ENCODE results near the gene EGLN1. TPM values are rescaled to one million over a fixed set of nuclear protein-coding genes. Genes with fewer than 3 reads are reported as not detected.
A peak's percentile ranks its signal among the peaks of the same experiment; 100 is the strongest.

EGLN1 gene
- total RNA-seq, 1 donor from 2014 or later, result 49.1 TPM

DNA sequence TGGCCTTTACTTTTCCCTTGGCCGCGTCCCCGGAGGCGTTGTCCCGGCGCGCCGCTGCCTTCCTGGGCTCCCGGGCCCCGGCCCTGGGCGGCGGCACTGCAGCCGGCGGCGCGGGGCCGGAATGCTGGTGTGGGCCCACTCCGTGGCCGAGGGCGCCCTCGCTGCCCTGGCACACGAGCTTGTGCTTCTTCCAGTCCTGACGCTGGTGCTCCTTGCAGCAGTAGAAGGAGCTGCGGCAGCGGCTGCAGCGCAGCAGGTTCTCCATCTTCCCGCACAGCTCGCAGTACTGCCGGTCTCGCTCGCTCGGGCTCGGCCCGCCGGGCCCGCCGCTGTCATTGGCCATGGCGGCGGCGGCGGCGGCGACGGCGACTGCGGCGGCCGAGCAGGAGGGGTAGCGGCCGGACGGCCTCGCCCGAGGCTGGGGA is 529 bp downstream of the EGLN1 start:
- DNase-seq (ENCODE audit: low spot score), result peak; percentile 29

DNA sequence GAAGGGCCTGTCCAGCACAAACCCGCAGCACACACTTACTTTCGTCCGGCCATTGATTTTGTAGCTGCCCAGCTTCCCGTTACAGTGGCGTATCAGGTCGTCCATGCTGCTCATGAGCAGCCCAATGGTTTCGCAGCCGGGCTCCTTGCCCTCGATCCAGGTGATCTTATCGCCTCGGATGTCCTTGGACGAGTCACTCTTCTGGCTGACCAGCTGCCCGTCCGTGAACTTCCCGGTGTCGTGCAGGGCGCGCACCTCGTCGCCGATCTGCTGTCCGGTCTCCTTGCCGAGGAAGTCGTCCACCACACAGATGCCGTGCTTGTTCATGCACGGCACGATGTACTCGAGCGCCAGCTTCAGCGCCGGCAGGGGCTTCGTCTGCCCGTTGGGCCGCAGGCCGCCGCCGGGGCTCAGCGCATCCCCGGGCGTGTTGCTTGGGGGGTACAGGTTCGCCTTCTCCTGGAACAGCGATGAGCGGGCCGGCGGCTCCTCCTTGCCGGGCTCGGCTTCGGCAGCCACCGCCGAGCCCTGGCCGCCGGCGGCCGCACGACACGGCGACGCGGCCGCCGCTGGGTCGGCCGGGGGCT is 1.0 kb downstream of the EGLN1 start:
- DNase-seq (ENCODE audit: low spot score), result peak; percentile 35

DNA sequence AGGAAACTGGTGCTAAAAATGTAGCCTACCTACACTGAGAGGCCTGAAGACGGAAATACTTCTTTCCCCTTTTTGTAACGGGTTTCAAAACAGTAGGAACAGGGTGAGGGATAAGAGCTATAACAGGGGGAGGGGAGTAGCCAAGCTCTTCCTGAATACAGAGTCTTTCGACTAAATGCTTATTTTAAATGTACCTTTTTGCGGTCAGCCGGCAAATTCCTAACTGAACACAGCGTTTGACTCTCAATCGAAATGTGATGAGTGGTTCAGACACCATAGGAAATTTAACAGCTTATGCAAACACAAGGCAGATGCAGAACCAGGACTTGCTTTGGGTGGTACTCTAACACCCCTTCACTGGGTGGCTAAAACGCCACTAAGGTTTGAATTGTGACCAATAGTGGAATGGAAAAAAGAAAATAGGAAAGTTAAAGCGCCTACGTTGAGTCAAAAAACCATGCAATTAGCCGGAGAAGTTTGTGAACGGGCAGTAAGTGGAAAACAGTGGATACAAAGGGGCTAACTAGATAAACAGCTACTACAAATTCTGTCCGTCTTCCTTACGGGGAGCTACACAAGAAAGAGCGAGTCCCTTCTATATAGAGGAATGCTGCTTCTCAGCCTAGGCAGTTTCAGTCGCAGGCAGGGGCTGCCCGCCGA is 1.7 kb downstream of the EGLN1 start:
- no peak for DNase-seq (ENCODE audit: low spot score)

DNA sequence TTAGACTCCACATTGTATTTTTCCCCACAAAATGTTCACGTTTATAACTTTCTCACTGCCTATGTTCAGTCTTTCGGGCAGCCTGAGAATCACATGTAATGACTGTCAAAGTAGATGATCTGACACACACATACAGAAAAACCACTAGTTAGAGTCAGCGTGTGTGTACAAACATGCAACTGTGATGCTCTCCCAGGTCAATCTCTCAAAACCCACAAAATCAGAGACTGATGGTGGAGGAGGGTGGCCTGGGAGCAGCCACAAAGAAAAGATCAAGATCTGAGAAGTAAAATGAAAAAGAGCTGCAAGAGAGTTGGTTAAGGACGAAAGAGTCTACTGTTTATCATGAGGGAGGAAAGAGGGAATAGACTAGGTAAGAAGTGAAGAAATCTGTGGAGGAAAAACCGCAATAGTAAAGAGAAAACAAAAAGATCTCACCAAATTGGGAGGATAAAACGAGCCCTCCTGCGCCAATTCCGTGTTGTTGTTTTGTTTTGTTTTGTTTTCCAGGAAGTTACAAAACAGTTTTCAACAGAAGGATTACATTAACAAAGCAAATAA is 2.3 kb downstream of the EGLN1 start:
- DNase-seq (ENCODE audit: low spot score), result no peak

DNA sequence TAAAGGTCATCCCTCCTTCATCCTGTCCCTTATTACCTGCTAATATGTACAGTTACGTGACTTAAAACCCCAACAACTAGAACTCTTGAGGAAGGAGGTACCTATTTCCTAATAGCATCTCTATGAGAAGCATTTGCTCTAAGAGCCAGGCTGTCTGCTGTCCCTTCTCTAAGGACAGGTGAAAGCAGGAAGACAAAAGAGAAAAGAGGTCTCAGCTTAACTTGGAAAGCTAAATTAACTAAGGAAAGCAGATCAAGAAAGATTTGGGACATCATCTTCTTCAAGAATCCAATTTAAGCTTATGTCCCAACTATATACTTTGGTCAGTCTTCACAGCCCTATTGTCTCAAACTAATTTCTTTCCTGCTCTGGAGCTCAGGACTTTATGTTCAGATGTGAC is 2.9 kb downstream of the EGLN1 start:
- no peak for DNase-seq (ENCODE audit: low spot score)

DNA sequence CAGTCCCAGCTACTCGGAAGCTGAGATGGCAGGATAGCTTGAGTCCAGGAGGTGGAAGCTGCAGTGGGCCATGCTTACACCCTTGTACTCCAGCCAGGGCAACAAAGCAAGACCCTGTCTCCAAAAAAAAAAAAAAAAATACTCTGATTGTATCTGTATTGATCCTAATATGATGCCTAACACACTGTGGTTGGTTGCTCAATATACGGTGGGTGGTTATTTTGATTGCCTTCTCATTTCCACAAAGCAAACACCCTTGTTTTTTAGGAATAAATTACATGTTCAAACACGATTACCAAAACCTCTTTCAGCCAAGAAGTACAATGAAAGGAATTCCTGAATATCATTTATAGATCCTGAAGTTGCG is 3.4 kb downstream of the EGLN1 start:
- no peak for DNase-seq (ENCODE audit: low spot score)

DNA sequence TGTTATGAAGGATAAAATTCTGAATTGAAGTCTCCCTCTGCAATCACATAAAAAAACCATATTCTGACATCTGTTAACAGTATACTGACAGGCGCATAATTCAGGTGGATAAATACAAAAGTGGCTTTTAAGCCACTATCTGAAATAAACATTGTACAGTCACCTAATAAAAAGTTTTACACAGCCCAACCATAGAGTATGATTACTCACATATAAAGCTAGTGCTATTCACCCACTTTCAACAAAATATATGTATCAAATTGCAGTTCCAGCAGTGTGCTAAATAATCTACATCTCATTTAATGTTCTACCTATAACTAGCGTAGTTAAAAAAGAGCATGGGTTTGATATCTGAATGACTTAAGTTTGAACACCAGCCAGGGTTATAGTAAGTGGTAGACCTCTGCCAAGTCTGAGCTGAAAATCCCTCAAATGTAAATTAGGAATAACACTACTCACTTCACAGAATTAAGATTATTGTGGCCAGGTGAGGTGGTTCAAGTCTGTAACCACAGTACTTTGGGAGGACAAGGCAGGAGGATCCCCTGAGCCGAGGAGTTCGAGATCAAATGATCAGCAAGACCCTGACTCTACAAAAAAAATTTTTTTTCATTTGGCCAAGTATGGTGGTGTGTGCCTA is 3.9 kb downstream of the EGLN1 start:
- DNase-seq (ENCODE audit: low spot score), result no peak

DNA sequence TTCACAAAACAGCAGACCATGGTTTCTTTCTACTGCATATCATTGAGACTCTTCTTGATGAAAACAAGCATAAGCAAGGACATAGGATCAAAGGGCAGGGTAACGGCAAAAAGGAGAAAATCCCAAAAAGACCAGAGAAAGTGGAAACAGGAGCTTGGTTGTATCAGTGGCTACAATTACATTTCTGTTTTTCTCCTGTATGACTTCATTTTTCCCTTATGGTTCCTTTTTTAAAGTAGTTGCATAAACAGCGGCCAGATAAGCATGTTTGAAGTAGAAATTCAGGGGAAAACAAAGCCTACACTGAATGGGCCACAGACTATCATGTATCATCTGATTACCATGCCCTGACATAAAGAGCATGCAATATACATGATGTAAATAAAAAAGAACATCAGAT is 4.6 kb downstream of the EGLN1 start:
- DNase-seq (ENCODE audit: low spot score), result no peak

DNA sequence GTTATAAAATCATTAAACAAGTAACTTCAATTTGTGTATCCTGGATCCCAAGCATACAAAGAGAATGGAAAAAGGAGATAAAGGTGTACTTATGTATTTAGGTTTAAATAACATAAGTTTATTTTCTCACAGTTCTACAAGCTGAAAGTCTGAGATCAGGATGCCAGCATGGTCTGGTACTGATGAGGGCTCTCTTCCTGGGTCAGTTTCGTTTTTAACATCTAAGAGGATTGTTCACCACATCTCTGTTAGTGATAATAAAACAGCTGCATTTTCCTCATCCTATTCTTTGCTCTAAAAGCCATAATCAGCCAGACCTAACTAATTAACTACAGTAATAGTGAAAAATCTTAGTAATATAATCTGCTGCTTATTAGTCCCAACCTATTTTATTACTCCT is 5.2 kb downstream of the EGLN1 start:
- no peak for DNase-seq (ENCODE audit: low spot score)

DNA sequence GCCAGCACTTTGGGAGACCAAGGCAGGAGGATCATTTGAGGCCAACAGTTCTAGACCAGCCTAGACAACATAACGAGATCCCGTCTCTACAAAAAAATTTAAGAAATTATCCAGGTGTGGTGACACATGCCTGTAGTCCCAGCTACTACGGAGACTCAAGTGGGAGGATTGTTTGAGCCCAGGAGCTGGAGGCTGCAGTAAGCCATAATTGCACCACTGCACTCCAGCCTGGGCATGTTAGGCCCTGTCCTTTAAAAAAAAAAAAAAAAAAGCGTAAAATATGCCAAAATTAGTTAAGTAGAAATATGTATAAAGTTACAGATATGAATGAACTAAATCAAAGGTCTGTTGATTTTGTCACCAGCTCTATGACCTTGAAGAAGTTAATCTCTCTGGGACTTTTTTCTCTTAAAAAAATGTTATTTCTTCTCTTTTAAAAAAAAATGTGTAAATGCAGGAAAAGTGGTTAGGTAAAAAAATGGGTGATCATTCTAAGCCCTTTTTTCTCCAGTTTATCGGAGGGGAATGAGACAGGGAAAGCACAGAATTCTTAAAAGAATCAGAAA is 7.0 kb downstream of the EGLN1 start:
- DNase-seq (ENCODE audit: low spot score), result no peak

DNA sequence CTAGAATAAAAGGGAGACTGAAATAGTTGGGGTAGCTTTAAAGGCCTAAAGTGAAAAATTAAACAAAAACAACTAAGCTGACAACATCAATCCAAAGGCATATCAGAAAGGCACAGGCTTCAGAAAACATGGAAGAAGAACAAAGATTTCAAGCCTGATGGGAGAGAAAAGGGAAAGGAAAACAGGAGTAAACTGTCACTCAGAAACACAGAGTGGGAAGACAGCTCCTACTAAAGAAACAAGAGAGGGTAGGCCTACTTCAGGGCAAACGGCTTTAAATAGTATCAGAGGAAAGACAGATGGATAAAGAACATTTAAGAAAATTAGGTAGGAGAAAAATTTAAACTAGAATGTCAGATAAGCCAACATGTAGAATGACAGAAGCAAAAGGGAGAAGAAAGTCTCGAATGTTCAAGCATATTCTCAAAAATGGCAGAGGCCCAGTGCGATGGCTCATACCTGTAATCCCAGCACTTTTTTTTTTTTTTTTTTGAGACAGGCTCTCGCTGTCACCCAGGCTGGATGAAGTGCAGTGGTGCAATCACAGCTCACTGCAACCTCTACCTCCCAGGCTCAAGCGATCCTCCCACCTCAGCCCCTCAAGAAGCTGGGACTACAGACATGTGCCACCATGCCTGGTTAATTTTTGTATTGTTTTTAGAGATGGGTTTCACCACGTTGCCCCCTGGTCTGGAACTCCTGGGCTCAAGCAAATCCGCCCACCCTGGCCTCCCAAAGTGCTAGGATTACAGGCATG is 7.6 kb downstream of the EGLN1 start:
- DNase-seq (ENCODE audit: low spot score), result no peak

DNA sequence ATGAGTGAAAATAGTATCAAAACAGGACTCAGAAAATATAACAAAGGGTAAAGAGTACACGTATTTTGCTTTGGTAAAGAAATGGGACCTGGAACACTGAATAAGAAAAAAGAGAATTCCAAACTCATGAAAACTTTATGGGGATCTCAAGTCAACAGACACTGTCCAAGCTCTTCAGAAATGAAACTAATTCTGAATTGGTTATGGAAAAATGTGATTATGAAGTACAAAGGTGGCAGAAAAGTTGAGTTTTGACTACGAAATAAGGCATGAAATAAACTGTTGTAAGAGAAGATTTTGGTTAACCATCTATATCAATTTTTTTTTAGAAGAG is 8.4 kb downstream of the EGLN1 start:
- DNase-seq (ENCODE audit: low spot score), result no peak

DNA sequence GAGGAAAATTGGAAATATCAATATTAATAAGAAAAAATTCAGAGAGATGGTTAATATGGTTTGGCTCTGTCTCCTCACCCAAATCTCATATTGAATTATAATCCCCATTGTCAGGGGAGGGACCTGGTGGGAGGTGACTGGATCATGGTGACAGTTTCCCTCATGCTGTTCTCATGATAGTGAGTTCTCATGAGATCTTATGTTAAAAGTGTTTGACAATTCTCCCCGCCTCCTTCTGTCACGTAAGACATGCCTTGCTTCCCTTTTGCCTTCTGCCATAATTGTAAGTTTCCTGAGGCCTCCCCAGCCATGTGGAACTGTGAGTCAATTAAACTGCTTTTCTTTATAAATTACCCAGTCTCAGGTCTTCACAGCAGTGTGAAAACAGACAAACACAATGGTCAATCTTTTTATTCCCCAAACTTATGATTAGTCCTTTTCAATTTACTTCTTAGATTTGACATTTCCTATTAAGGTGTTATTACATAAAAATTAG is 11.0 kb downstream of the EGLN1 start:
- no peak for DNase-seq (ENCODE audit: low spot score)

DNA sequence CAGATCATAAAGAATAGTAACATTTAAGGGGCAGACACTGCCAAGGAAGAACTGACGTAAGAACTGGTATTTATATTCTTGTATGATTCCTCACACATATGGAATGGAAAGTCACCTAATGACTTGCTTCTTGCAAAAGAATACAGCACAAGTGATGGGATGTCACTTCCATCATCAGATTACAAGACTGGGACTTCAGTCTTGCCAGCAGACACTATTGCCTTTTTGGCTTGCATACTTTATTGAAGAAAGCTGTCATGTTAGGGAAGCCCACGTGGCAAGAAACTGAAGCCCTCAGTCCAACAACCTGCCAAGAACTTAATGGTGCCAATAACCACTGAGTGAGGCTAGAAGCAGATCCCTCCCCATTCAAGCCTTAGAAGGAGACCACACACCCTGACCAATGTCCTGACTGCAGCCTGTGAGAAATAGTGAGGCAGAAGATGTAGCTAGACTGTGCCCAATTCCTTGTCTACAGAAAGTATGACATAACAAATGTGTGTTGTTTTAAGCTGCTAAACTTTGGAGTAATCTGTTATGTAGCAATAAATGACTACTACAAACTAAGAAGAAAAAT is 12.0 kb downstream of the EGLN1 start:
- no peak for DNase-seq (ENCODE audit: low spot score)

DNA sequence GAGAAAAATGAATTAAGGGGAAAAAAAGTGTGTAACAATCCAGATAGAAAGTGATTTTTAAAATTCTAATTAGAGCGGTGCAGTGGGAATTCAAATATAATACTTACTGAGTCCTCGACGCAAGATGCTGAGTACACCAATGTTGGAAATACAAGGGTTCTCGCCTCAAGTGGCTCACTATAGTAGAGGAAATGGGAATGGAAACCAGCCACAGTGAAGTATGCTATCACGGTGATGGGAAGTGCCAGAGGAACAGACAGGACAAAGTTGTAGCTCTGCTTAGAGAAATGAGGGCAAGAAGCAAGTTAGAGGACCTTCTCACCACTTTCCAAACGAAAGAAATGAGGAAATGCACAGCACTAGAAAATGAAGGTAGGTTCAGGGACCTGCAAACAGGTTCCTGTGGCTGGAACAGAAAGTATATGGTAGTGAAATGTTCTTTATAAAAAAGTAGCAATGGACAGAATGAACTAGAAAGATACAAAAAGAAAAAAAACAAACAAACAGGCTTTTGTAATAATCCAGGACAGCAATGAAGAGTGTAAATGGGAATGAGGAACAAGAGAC is 13.5 kb downstream of the EGLN1 start:
- no peak for DNase-seq (ENCODE audit: low spot score)

DNA sequence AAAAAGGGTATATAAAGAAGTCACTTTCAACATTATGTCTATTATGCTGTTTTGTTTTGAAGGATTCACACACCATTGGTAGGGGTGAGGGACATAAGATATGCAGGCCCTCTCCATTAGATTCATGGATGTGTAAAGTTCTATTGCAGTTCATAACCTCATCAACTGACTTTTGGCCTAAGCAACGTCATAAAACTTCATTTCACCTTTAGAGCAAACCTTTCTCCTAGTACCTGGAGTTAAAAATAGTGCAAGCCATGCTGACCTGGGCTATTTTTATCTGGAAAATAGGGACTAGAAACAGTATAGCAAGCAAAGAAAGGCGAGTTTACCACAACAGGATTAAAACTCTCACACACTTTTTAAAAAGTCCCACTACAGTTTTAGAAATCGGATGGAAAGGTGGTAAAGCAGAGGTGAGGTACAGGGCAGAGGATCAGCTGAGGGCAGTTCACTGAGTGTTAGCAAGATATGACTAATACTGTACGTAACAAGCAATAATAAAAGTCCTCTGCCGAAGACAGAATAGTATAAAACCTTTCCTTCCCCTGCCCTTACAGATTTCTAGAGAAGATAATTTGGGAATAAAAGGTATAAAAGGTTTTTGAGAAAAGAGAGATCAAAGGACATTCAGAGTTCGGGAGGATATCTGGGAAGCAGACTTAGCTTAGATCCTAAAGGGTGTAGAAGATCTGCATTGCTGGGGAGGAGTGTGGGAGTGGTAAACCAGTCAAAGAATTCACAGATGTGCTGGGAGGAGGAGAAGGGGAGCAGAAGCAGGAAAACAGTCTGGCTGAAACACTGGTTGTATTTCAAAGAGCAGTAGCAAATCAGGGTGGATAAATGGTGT is 14.3 kb downstream of the EGLN1 start:
- no peak for DNase-seq (ENCODE audit: low spot score)

DNA sequence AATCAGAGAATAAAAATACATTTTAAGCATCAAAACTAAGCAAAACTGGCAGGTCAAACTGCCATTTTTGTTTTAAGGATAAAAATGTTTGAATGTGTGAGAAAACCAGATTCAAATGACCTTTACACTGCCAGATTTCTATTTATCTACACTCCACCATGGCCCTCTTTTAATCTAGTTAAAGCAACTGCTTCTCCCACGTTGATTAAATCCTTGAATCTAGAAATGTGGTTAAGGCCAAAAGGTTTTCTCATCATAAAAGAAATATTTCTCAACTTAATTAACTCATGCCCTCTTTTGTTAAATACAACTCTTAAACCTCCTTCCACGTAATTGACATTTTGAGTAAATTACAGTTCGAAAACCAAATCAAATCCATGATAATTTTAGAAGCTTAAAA is 15.0 kb downstream of the EGLN1 start:
- no peak for DNase-seq (ENCODE audit: low spot score)

DNA sequence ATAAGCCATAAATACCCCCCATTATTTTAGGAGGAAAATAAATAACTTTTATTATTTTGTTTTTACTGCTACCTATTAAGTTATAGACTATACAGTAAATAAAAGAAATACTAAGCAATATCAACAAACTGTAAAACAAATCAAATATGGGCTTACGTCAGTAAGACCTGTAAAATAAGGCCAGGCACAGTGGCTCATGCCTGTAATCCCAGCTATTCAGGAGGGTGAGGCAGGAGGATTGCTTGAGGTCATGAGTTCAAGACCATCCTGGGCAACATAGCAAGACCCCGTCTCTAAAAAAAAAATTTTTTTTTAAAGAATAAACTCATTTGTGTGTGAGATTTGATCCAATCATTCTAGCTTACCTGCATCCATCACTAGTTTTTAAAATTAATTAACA is 17.8 kb downstream of the EGLN1 start:
- no peak for DNase-seq (ENCODE audit: low spot score)

DNA sequence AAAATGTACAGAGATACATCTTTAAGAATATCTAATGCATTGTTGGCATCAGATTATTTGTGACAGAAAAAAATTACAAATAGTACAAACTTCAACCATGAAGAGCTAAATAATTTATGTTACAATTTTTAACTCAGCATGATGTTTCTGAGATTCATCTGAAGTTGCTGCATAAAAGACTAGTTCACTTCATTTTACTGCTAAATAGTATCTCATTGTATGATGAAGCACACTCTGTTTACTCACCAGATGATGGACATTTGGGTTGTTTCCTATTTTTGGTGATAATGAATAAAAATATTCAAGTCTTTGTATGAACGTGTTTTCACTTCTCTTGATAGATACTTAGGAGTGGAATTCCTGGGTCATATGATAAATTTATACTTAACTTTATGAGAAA is 20.6 kb downstream of the EGLN1 start:
- DNase-seq (ENCODE audit: low spot score), result no peak

DNA sequence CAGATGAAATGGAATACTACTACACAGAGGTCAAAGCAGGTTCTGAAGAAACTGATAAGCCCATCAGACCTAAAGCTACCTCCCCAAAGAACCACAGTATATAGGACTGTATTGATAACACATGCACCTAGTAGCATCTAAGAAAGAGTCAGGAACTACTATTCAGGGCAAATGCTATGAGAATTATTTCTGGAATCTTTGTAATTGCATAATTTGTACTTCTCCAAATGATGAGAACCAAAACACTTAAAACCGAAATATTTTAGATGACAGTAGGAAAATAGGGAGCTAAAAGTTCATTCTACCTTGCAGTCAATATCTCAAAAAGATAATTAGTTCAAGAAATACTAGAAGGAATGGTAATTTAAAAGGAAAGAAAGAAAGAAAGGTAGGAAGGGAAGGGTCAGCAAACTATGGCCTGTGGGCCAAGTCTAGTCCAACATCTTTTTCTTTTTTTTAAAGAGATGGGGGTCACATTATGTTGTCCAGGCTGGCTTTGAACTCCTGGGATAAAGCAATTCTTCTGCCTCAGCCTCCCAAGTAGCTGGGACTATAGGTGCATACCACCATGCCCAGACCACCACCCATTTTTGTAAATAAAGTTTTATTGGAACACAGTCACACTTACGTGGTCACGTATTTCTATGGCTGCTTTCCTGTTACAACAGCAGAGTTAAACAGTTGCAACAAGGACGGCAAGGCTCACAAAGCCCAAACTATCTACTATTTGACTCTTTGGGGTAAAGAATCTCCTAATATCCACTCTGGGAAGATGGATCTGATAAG is 24.0 kb downstream of the EGLN1 start:
- no peak for DNase-seq (ENCODE audit: low spot score)

Measured in mucosa of gallbladder (tissue), 1 donor.